Astrocyte (in vitro differentiated cells and primary cell): ENCODE measurements around the gene ELMO1. TPM values are rescaled to one million over a fixed set of nuclear protein-coding genes. Genes with fewer than 3 reads are reported as not detected.

Source experiments
- DNase-seq: peaks from one replicate; pipeline ENCODE4 v3.0.0-alpha.2; 2010; ENCODE audit warnings: low read depth
- FAIRE-seq: peaks from 2 replicates; lab custom pipeline; 2011; peaks lifted over from hg19 to GRCh38; lab: Jason Lieb, UNC
- H2AFZ ChIP-seq: 2 replicates; pipeline ENCODE4 v1.6.0; 2012; ENCODE audit warnings: low read depth, low read length, inconsistent platforms
- H3K27ac ChIP-seq: 2 replicates; pipeline ENCODE4 v1.5.1; 2011; ENCODE audit warnings: low read depth, low read length, inconsistent platforms
- H3K27me3 ChIP-seq: 2 replicates; pipeline ENCODE4 v1.6.0; 2011; ENCODE audit warnings: low read length, inconsistent platforms; ENCODE audit not compliant: insufficient read depth
- H3K36me3 ChIP-seq: 2 replicates; pipeline ENCODE4 v1.5.1; 2011; ENCODE audit warnings: low read length, inconsistent platforms; ENCODE audit not compliant: insufficient read depth
- H3K4me1 ChIP-seq: 2 replicates; pipeline ENCODE4 v1.5.1; 2011; ENCODE audit warnings: low read length, inconsistent platforms; ENCODE audit not compliant: insufficient read depth
- H3K4me2 ChIP-seq: 2 replicates; pipeline ENCODE4 v1.6.0; 2012; ENCODE audit warnings: low read length, inconsistent platforms
- H3K4me3 ChIP-seq: 2 replicates; pipeline ENCODE4 v1.5.1; 2011; ENCODE audit warnings: low read depth, mild to moderate bottlenecking, low read length, inconsistent platforms; ENCODE audit not compliant: insufficient read depth
- H3K79me2 ChIP-seq: 2 replicates; pipeline ENCODE4 v1.6.0; 2012; ENCODE audit warnings: mild to moderate bottlenecking, low read length, inconsistent platforms; ENCODE audit not compliant: insufficient read depth
- H3K9ac ChIP-seq: 2 replicates; pipeline ENCODE4 v1.6.0; 2012; ENCODE audit warnings: mild to moderate bottlenecking, low read length, inconsistent platforms
- H3K9me3 ChIP-seq: 2 replicates; pipeline ENCODE4 v1.5.1; 2012; ENCODE audit warnings: low read depth, mild to moderate bottlenecking, low read length, inconsistent platforms; ENCODE audit not compliant: insufficient read depth
- H4K20me1 ChIP-seq: 2 replicates; pipeline ENCODE4 v1.6.0; 2012; ENCODE audit warnings: low read length, inconsistent platforms; ENCODE audit not compliant: insufficient read depth
- H3K27ac Mint-ChIP-seq: one replicate; pipeline ENCODE4 v1.8.0; 2021; ENCODE audit warnings: mild to moderate bottlenecking, mixed read lengths; ENCODE audit not compliant: unreplicated experiment
- H3K27me3 Mint-ChIP-seq: one replicate; pipeline ENCODE4 v1.8.0; 2021; ENCODE audit warnings: low read depth, mixed read lengths; ENCODE audit not compliant: unreplicated experiment
- H3K36me3 Mint-ChIP-seq: one replicate; pipeline ENCODE4 v1.8.0; 2021; ENCODE audit warnings: low read depth, mixed read lengths; ENCODE audit not compliant: unreplicated experiment
- H3K4me1 Mint-ChIP-seq: one replicate; pipeline ENCODE4 v1.8.0; 2021; ENCODE audit warnings: low read depth, mixed read lengths; ENCODE audit not compliant: unreplicated experiment
- H3K4me3 Mint-ChIP-seq: one replicate; pipeline ENCODE4 v1.8.0; 2021; ENCODE audit warnings: mild to moderate bottlenecking, moderate library complexity, mixed read lengths; ENCODE audit not compliant: unreplicated experiment
- H3K9me3 Mint-ChIP-seq: one replicate; pipeline ENCODE4 v1.8.0; 2021; ENCODE audit warnings: mild to moderate bottlenecking, mixed read lengths; ENCODE audit not compliant: unreplicated experiment
- EZH2 ChIP-seq: IDR thresholded peaks from 2 replicates; pipeline ENCODE4 v1.6.1; 2012; ENCODE audit warnings: mild to moderate bottlenecking, low read length, inconsistent platforms; ENCODE audit not compliant: insufficient read depth
- total RNA-seq: library from RNA; stranded (reverse); gene quantifications from 2 replicates; pipeline ENCODE4 v1.2.1, GENCODE V29; 2021
- TF ChIP-seq, protein P1 (sequence below): IDR thresholded peaks from 2 replicates; pipeline ENCODE4 v1.5.1; 2011; ENCODE audit warnings: low read depth, mild to moderate bottlenecking, inconsistent platforms, low read length, moderate library complexity; ENCODE audit not compliant: insufficient read depth

Gene ELMO1
- total RNA-seq, 1 donor from 2014 or later: 20.4 TPM

DNA sequence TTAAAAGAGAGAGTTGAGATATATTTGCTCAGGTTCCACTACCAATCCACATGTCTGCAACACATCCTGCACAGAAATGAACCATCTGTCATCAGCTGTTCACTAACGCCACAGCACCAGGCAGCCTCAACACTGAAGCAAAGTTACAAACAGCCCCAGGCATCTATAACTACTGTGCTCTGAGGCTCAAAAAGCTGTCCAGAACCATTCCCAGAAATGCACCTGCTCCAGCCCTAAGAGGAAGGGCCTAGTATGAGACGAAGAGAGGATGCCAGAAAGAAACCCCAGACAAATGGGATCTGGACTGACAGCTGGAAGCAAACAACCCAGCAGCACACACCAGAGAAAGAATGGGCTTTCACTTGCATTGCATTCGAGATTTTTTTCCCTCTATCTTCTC, 159.3 kb downstream of the ELMO1 start:
- no peak overlapping the region for H3K4me3 ChIP-seq
- no peaks in the 10 kb centered on the region for H3K79me2 ChIP-seq
- no peak overlapping the region for H3K9ac ChIP-seq
- no peak for DNase-seq
- H3K4me1 ChIP-seq: no peaks in the 10 kb centered on the region
- no peak overlapping the region for H2AFZ ChIP-seq
- no peaks in the 10 kb centered on the region for H3K36me3 ChIP-seq
- no peak overlapping the region for H3K27ac Mint-ChIP-seq
- H4K20me1 ChIP-seq: no peaks in the 10 kb centered on the region
- TF ChIP-seq, protein P1, sequence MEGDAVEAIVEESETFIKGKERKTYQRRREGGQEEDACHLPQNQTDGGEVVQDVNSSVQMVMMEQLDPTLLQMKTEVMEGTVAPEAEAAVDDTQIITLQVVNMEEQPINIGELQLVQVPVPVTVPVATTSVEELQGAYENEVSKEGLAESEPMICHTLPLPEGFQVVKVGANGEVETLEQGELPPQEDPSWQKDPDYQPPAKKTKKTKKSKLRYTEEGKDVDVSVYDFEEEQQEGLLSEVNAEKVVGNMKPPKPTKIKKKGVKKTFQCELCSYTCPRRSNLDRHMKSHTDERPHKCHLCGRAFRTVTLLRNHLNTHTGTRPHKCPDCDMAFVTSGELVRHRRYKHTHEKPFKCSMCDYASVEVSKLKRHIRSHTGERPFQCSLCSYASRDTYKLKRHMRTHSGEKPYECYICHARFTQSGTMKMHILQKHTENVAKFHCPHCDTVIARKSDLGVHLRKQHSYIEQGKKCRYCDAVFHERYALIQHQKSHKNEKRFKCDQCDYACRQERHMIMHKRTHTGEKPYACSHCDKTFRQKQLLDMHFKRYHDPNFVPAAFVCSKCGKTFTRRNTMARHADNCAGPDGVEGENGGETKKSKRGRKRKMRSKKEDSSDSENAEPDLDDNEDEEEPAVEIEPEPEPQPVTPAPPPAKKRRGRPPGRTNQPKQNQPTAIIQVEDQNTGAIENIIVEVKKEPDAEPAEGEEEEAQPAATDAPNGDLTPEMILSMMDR: no peak
- no peak for TF ChIP-seq EZH2
- H3K36me3 Mint-ChIP-seq: peaks cover 3% of the 10 kb centered on the region
- no peak overlapping the region for H3K4me2 ChIP-seq
- H3K4me1 Mint-ChIP-seq: peaks cover 4% of the 10 kb centered on the region
- FAIRE-seq: no peak
- H3K4me3 Mint-ChIP-seq: no peak overlapping the region
- H3K9me3 ChIP-seq: no peaks in the 10 kb centered on the region
- no peaks in the 10 kb centered on the region for H3K27me3 Mint-ChIP-seq
- no peaks in the 10 kb centered on the region for H3K27me3 ChIP-seq
- peaks cover 3% of the 10 kb centered on the region for H3K9me3 Mint-ChIP-seq
- no peak overlapping the region for H3K27ac ChIP-seq

DNA sequence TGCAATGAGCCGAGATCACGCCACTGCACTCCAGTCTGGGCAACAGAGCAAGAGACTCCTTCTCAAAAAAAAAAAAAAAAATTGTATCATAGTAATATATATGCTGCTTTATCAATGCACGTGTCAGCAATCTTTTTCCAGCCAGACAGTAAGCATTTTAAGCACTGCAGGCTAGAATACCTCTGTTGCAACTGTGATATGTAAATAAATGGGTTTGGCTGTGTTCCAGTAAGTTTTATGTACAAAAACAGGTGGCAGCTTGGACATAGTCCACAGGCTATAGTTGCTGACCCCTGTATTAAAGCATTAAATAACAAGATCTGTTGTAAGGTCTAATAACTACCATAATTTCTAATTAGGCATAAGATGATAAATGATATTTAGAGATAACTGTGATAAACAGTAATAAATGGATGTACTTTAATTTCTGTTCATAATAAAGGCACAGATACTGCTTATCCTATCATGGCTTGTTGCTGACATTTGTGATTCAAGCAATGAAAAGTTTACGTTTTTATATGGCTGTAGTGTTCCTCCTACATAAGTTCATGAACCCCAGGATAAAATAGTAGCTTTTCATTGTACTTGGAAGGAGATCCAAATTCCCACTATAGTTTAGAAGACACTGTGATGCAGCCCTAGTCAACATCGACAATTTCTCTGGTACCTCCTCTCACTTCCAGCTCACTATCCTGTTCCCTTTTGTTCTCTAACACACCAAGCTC, 161.4 kb downstream of the ELMO1 start:
- Histone ChIP-seq H3K4me3 (no peak overlapping the region), H3K9me3 (no peaks in the 10 kb centered on the region), H3K79me2 (no peaks in the 10 kb centered on the region), H4K20me1 (no peaks in the 10 kb centered on the region), H3K27me3 (no peaks in the 10 kb centered on the region), H3K27ac (no peak overlapping the region), H3K4me1 (no peaks in the 10 kb centered on the region), H3K9ac (no peak overlapping the region), H3K4me2 (no peak overlapping the region), H2AFZ (no peak overlapping the region), H3K36me3 (no peaks in the 10 kb centered on the region)
- Mint-ChIP-seq H3K27me3 (no peaks in the 10 kb centered on the region), H3K4me1 (peaks cover 4% of the 10 kb centered on the region), H3K36me3 (peaks cover 3% of the 10 kb centered on the region), H3K4me3 (no peak overlapping the region), H3K9me3 (peaks cover 3% of the 10 kb centered on the region), H3K27ac (no peak overlapping the region)
- TF ChIP-seq EZH2: no peak
- TF ChIP-seq, protein P1: no peak
- DNase-seq (no peak), FAIRE-seq (no peak)

DNA sequence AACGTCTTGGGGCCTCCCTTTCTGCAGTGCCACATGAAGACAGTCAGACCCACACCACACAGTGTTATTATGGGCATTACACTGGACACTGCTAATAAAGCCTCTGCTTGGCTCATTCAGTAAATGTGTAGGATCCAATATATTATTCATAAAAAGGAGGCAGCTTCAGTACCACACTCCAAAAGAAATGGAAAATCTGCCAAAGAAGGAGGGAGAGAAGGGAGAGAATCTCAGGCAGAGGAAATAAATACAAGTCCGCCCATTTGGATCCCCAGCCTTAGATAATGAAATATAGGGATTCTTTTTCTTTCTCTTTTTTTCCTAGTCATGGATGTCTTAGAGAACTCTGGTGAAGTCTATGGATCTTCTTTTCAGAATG, 162.2 kb downstream of the ELMO1 start:
- no peaks in the 10 kb centered on the region for H3K27me3 ChIP-seq
- Mint-ChIP-seq H3K27ac (no peak overlapping the region), H3K4me3 (no peak overlapping the region), H3K9me3 (peaks cover 3% of the 10 kb centered on the region), H3K4me1 (peaks cover 4% of the 10 kb centered on the region), H3K36me3 (peaks cover 3% of the 10 kb centered on the region), H3K27me3 (no peaks in the 10 kb centered on the region)
- H3K4me1 ChIP-seq: no peaks in the 10 kb centered on the region
- no peak overlapping the region for H3K27ac ChIP-seq
- DNase-seq: no peak
- TF ChIP-seq, protein P1: no peak
- no peak for TF ChIP-seq EZH2
- no peak overlapping the region for H3K4me2 ChIP-seq
- H3K79me2 ChIP-seq: no peaks in the 10 kb centered on the region
- no peaks in the 10 kb centered on the region for H3K9me3 ChIP-seq
- H3K4me3 ChIP-seq: no peak overlapping the region
- H2AFZ ChIP-seq: no peak overlapping the region
- FAIRE-seq: no peak
- no peaks in the 10 kb centered on the region for H4K20me1 ChIP-seq
- no peak overlapping the region for H3K9ac ChIP-seq
- no peaks in the 10 kb centered on the region for H3K36me3 ChIP-seq
